GM21825 (cell line): ENCODE measurements around the gene UXS1.

Experiments
- ATAC-seq: cut with Tn5 transposase; IDR thresholded peaks from one replicate; pipeline ENCODE4 v1.9.1; 2021; ENCODE audit warnings: mild to moderate bottlenecking, moderate library complexity; ENCODE audit not compliant: unreplicated experiment

UXS1 gene

GRCh38 chr2:106189764-106190468, 4.2 kb downstream of the UXS1 start:
- no peak for ATAC-seq

- ATAC-seq = no peak
Observed at GRCh38 chr2:106189325-106189724, 4.8 kb downstream of the UXS1 start.

- ATAC-seq = no peak
Observed at GRCh38 chr2:106187273-106187891, 6.7 kb downstream of the UXS1 start.

GRCh38 chr2:106185475-106186184, 8.5 kb downstream of the UXS1 start:
- ATAC-seq = no peak

GRCh38 chr2:106184857-106185256, 9.2 kb downstream of the UXS1 start:
- ATAC-seq = no peak

- no peak for ATAC-seq
Observed at GRCh38 chr2:106184394-106184793, 9.7 kb downstream of the UXS1 start.

- ATAC-seq = no peak
Observed at GRCh38 chr2:106183101-106183696, 10.9 kb downstream of the UXS1 start.

GRCh38 chr2:106181064-106181463, 13.0 kb downstream of the UXS1 start:
- ATAC-seq = no peak

GRCh38 chr2:106180602-106181001, 13.5 kb downstream of the UXS1 start:
- ATAC-seq = no peak

GRCh38 chr2:106178716-106179115, 15.4 kb downstream of the UXS1 start:
- no peak for ATAC-seq

GRCh38 chr2:106177581-106177980, 16.5 kb downstream of the UXS1 start:
- ATAC-seq = no peak

GRCh38 chr2:106176446-106177099, 17.5 kb downstream of the UXS1 start:
- ATAC-seq = no peak

GRCh38 chr2:106175086-106175850, 18.8 kb downstream of the UXS1 start:
- no peak for ATAC-seq

- no peak for ATAC-seq
Observed at GRCh38 chr2:106174056-106174455, 20.0 kb downstream of the UXS1 start.

- no peak for ATAC-seq
Observed at GRCh38 chr2:106172649-106173048, 21.5 kb downstream of the UXS1 start.

GRCh38 chr2:106168657-106169056, 25.4 kb downstream of the UXS1 start:
- ATAC-seq = no peak

- no peak for ATAC-seq
Observed at GRCh38 chr2:106167067-106167466, 27.0 kb downstream of the UXS1 start.

- no peak for ATAC-seq
Observed at GRCh38 chr2:106165561-106165960, 28.5 kb downstream of the UXS1 start.

GRCh38 chr2:106165029-106165428, 29.1 kb downstream of the UXS1 start:
- no peak for ATAC-seq

- no peak for ATAC-seq
Observed at GRCh38 chr2:106163948-106164545, 30.1 kb downstream of the UXS1 start.
